GM13976 (cell line): ENCODE data around the gene PURB.
"Not testable (repeated sequence)": the region's sequence is repeated elsewhere in the genome, so short reads cannot be mapped to it uniquely, and the experiment has no call there.

Source experiments
- DNase-seq: peaks from one replicate; pipeline ENCODE4 v3.0.0; 2012; ENCODE audit warnings: low spot score
- in situ Hi-C: fragments of 300-500 bp; cut with MboI; formaldehyde crosslinking; loops from one replicate; pipeline ENCODE4 v1.12.0; 2022; ENCODE audit warnings: low sequenced_read_pairs, mixed read lengths, inconsistent platforms; ENCODE audit not compliant: unreplicated experiment
- TF ChIP-seq, protein P1 (sequence below): IDR thresholded peaks from 2 replicates; pipeline ENCODE4 v1.5.1; 2012; ENCODE audit warnings: borderline replicate concordance, mild to moderate bottlenecking; ENCODE audit not compliant: insufficient read depth; ENCODE audit errors: extremely low read depth, missing control alignments, control extremely low read depth

The PURB gene

DNA sequence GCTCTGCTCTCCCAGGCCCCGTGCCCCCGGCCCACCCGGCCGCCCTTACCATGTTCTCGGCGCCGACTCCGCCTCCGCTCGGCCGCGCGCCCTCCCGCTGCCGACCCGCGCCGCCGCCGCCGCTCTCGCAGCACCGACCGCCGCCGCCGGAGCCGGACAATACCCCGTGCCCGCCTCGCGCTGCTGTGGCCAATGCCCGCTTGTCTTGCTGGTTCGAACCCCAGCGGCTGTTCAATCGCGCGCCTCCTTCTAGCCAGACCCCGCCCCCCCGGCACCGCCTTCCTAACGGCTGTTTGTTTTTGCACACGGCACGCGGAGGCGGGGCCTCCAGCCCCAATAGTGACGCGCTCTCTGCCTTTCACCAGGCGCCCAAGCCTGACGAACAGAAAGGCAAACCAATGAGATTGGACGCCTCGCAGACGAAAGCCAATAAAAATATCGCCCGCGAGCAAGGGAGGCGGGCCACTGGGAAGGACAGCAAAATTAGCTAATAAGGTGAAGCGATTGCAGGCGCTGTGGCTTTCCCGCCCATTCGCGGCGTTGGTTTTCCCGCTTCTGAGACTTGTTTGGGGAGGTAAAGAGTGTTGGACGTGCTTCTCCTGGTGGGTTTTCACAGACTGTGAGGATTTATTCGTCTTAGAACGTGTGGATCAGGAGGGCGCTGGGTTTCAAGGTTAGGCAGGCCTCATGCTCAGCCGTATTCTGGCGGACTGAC, 37.3 kb downstream of the PURB start, which contains the start of gene H2AZ2:
TSS of gene H2AZ2 (minus strand) at position 168 of the 715 bp plus-strand sequence. CDS start at position 52, 116 bp downstream.
- in situ Hi-C loops = loop anchor here (10.0 kb wide), 1 partner anchor 253 kb away; no protein-coding TSS in a partner anchor
- peak; percentile 98 for DNase-seq
- TF ChIP-seq, protein P1, sequence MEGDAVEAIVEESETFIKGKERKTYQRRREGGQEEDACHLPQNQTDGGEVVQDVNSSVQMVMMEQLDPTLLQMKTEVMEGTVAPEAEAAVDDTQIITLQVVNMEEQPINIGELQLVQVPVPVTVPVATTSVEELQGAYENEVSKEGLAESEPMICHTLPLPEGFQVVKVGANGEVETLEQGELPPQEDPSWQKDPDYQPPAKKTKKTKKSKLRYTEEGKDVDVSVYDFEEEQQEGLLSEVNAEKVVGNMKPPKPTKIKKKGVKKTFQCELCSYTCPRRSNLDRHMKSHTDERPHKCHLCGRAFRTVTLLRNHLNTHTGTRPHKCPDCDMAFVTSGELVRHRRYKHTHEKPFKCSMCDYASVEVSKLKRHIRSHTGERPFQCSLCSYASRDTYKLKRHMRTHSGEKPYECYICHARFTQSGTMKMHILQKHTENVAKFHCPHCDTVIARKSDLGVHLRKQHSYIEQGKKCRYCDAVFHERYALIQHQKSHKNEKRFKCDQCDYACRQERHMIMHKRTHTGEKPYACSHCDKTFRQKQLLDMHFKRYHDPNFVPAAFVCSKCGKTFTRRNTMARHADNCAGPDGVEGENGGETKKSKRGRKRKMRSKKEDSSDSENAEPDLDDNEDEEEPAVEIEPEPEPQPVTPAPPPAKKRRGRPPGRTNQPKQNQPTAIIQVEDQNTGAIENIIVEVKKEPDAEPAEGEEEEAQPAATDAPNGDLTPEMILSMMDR = no peak

DNA sequence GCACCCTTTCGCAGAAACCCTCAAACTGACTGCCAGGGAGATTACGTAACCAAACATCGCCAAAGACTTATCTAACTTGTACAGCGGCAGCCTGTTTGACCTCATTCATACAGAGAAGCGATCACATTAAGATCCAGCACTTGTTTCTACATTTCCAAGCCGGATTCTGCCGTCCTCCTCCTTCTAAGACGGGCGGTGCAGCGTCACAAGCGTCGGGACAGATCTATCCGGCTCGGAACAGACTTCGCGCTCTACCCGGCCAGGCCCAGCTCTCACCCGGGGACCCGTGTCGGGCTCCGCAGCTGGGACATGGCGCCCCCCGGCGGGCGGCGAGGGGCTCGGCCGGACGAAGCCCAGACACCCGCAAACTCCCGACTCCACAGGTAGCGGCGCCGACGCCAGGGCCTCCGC, 37.8 kb downstream of the PURB start:
- peak; percentile 89 for DNase-seq
- in situ Hi-C loops = loop anchor here (10.0 kb wide), 1 partner anchor 253 kb away; no protein-coding TSS in a partner anchor
- TF ChIP-seq, protein P1 = peak; percentile 88

- in situ Hi-C loops = loop anchor here (10.0 kb wide), 1 partner anchor 252 kb away; no protein-coding TSS in a partner anchor
- TF ChIP-seq, protein P1 = no peak
- DNase-seq = no peak
These were observed 38.4 kb downstream of the PURB start for GRCh38 chr7:44846816-44847508.

DNA sequence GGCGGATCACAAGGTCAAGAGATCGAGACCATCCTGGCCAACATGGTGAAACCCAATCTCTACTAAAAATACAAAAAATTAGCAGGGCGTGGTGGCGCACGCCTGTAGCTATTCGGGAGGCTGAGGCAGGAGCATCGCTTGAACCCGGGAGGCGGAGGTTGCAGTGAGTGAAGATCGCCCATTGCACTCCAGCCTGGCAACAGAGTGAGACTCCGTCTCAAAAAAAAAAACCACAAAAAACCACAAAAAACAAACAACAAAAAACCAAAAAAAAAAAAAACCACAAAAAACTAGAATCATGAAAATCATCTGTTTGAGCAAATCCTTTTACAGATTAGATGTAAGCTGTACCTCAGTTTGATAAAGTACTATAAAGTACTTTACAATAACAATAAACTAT, 38.9 kb downstream of the PURB start:
- DNase-seq = not testable (repeated sequence)
- in situ Hi-C loops = loop anchor here (10.0 kb wide), 1 partner anchor 252 kb away; no protein-coding TSS in a partner anchor

GRCh38 chr7:44845451-44845850, 39.9 kb downstream of the PURB start:
- TF ChIP-seq, protein P1 = no peak
- DNase-seq = no peak
- in situ Hi-C loops = loop anchor here (10.0 kb wide), 1 partner anchor 251 kb away; no protein-coding TSS in a partner anchor

- DNase-seq = not testable (repeated sequence)
- in situ Hi-C loops = loop anchor here (10.0 kb wide), 1 partner anchor 249 kb away; no protein-coding TSS in a partner anchor
These were observed 41.9 kb downstream of the PURB start for GRCh38 chr7:44843440-44843839.

GRCh38 chr7:44842675-44843074, 42.7 kb downstream of the PURB start:
- in situ Hi-C loops = loop anchor here (10.0 kb wide), 1 partner anchor 248 kb away; no protein-coding TSS in a partner anchor
- not testable (repeated sequence) for DNase-seq

- in situ Hi-C loops = no loop called here
- DNase-seq = no peak
- TF ChIP-seq, protein P1 = no peak
These were observed 46.6 kb downstream of the PURB start for GRCh38 chr7:44838751-44839150.
